Uterus (tissue), 4 donors: ENCODE results near the gene ITK. TPM values are rescaled to one million over a fixed set of nuclear protein-coding genes. Genes with fewer than 3 reads are reported as not detected.

ENCODE experiments used
- DNase-seq, 2 donors: peaks; one replicate each; pipeline ENCODE4 v3.0.0-alpha.2; 2019 to 2020
- H3K27ac ChIP-seq, 2 donors: fragments of 200-600 bp; sonication (generic); 1 replicate in 1 of 2; 2 replicates in 1 of 2; pipeline ENCODE4 v1.5.1; 2016 to 2018
- H3K27me3 ChIP-seq, 2 donors: fragments of 200-600 bp; sonication (generic); one replicate each; pipeline ENCODE4 v1.5.1; 2018 to 2019; ENCODE audit warnings: control low read depth in 1 of 2
- H3K36me3 ChIP-seq, 2 donors: fragments of 200-600 bp; sonication (generic); one replicate each; pipeline ENCODE4 v1.5.1; 2019; ENCODE audit warnings: control low read depth in 1 of 2
- H3K4me1 ChIP-seq, 2 donors: fragments of 200-600 bp; sonication (generic); one replicate each; pipeline ENCODE4 v1.5.1; 2018 to 2019; ENCODE audit warnings: control low read depth in 1 of 2
- H3K4me3 ChIP-seq, 2 donors: fragments of 200-600 bp; sonication (generic); 1 replicate in 1 of 2; 2 replicates in 1 of 2; pipeline ENCODE4 v1.5.1; 2018 to 2019; ENCODE audit warnings: mild to moderate bottlenecking in 1 of 2
- H3K9me3 ChIP-seq, 2 donors: fragments of 200-600 bp; sonication (generic); one replicate each; pipeline ENCODE4 v1.5.1; 2019; ENCODE audit warnings: control low read depth in 1 of 2
- CTCF ChIP-seq, 4 experiments: fragments of 200-600 bp in 2 of 4; fragments of 450-650 bp in 2 of 4; sonication (generic) in 2 of 4; IDR thresholded peaks; one replicate each; pipeline ENCODE4 v1.5.1; 2016 to 2019; ENCODE audit warnings: antibody characterized with exemption in 4 of 4, mild to moderate bottlenecking in 2 of 4, moderate library complexity in 1 of 4
- POLR2A ChIP-seq, 2 donors: fragments of 450-650 bp; IDR thresholded peaks; one replicate each; pipeline ENCODE4 v1.6.1; 2016; ENCODE audit warnings: antibody characterized with exemption in 2 of 2, mild to moderate bottlenecking in 1 of 2, moderate library complexity in 1 of 2
- intact Hi-C: fragments of 100-400 bp; cut with DNase I; formaldehyde crosslinking; loops from one replicate; pipeline ENCODE4 v1.15.1; 2023; ENCODE audit warnings: low total_unique reads
- total RNA-seq, 4 donors: library from RNA; depleted of rRNA in 3 of 4; stranded (reverse); fragments of >200 nt in 3 of 4; gene quantifications; one replicate each; pipeline versions ENCODE4 v1.1.0 to v1.2.4, GENCODE V29; 2014 to 2023
- donor health status: DM: yes; HTN: yes; CAD: no.

The ITK gene
- total RNA-seq, 4 donors from 2014 or later = 0.41 to 2.8 (median 1.8) TPM

GRCh38 chr5:157164521-157164920 is 16.1 kb upstream of the ITK start:
- Histone ChIP-seq H3K27ac (no peak overlapping the region), H3K9me3 (no peaks in the 10 kb centered on the region), H3K4me3 (no peak overlapping the region), H3K27me3 (no peaks in the 10 kb centered on the region), H3K4me1 (no peaks in the 10 kb centered on the region), H3K36me3 (no peaks in the 10 kb centered on the region)
- DNase-seq = no peak
- TF ChIP-seq CTCF (IDR thresholded peaks at IDR 0.05) (no peak), POLR2A (IDR thresholded peaks at IDR 0.05) (no peak)
- intact Hi-C loops = no loop called here

GRCh38 chr5:157165261-157165660 is 15.4 kb upstream of the ITK start:
- no peak for DNase-seq
- Histone ChIP-seq H3K4me1 (no peaks in the 10 kb centered on the region), H3K9me3 (no peaks in the 10 kb centered on the region), H3K27me3 (no peaks in the 10 kb centered on the region), H3K27ac (no peak overlapping the region), H3K4me3 (no peak overlapping the region), H3K36me3 (no peaks in the 10 kb centered on the region)
- intact Hi-C loops = no loop called here
- TF ChIP-seq POLR2A (IDR thresholded peaks at IDR 0.05) (no peak), CTCF (IDR thresholded peaks at IDR 0.05) (no peak)

GRCh38 chr5:157165668-157166067 is 15.0 kb upstream of the ITK start:
- H3K4me3 ChIP-seq = no peak overlapping the region
- no peak overlapping the region for H3K27ac ChIP-seq
- no peak for TF ChIP-seq POLR2A (IDR thresholded peaks at IDR 0.05)
- TF ChIP-seq CTCF (IDR thresholded peaks at IDR 0.05) = no peak
- no peak for DNase-seq
- H3K27me3 ChIP-seq = no peaks in the 10 kb centered on the region
- H3K36me3 ChIP-seq = no peaks in the 10 kb centered on the region
- H3K4me1 ChIP-seq = no peaks in the 10 kb centered on the region
- intact Hi-C loops = no loop called here
- H3K9me3 ChIP-seq = no peaks in the 10 kb centered on the region

GRCh38 chr5:157166214-157167213 is 14.1 kb upstream of the ITK start, which contains the start of gene GARIN3:
Gene GARIN3, minus strand, starts transcription at chr5:157166264. Its CDS starts 96 bp downstream, at chr5:157166168.
- DNase-seq = no peak
- Histone ChIP-seq H3K4me3 (no peak within 1 kb of the TSS), H3K27ac (no peak within 1 kb of the TSS)

More at GRCh38 chr5:157166214-157167213, 14.1 kb upstream of the ITK start, which contains the start of gene GARIN3:
- H3K27me3 ChIP-seq = no peaks in the 10 kb centered on the region
- no peaks in the 10 kb centered on the region for H3K36me3 ChIP-seq
- intact Hi-C loops = no loop called here
- no peaks in the 10 kb centered on the region for H3K4me1 ChIP-seq
- H3K9me3 ChIP-seq = no peaks in the 10 kb centered on the region
- TF ChIP-seq POLR2A (IDR thresholded peaks at IDR 0.05) (no peak), CTCF (IDR thresholded peaks at IDR 0.05) (no peak)
